Stimulated activated CD8-positive, alpha-beta memory T cell treated with anti-CD3 and anti-CD28 coated beads, Interleukin-15, amount 100 ng/mL, for 1 hour (primary cell): Measurements from ENCODE around the gene NFATC2.
"Not testable (repeated sequence)": the region's sequence is repeated elsewhere in the genome, so short reads cannot be mapped to it uniquely, and the experiment has no call there.

Experiments used
- DNase-seq: peaks from one replicate; pipeline ENCODE4 v3.0.0-alpha.2; 2020; ENCODE audit warnings: low read depth

The NFATC2 gene

DNA sequence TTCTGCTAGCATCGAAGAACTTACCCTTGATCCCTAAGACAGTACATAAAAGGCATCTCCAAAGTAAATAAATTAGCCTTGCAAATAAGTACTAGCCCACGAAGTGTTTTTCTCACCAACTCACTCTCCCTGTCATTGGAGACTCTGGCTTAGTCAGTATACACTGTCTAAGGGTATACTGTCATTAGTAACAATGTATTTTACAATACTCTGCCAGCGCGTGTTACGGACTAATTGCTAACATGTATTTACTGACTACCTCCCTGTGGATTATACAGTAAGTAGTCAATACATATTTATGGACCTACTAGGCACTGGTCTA, 72.1 kb downstream of the NFATC2 start:
- no peak for DNase-seq

DNA sequence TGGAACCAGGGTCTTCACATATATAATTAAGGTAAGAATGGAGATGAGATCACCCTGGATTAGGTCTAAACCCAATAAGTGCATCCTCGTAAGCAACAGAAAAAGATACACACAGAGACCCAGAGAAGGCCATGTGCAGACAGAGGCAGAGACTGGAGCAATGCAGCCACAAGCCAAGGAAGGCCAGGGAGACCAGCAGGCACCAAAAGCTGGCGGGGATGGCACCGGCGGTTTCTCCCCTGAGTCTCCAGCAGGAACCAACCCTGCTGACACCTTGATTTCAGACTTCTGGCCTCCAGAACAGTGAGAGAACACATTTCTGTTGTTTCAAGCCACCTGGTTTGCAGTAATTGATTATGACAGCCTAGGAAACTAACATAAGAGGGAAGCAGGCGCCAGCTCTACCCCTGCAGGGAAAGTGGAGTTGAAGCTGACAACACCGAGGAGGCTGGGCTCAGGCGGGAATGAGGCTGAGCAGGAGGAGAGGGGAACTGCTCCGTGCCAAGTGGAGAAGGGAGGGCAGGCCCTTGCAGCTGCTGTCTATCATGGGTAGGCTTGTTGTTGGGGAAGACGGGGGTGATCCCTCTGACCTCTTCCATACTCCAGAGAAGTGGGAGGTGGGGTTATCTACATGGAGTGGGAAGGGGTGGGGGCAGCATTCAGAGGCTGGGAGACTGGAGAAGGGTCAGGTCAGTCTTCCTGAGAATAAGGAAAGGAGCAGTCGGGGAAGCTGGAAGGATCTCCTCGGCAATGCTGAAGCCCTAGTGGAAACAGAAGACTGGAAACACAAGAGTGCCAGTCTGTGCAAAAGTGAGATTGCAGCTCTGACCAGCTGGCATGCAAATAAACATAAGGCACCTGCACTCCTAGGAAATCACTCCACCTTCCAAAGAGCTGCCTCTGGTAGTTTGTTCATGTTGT, 72.7 kb downstream of the NFATC2 start:
- no peak for DNase-seq

DNA sequence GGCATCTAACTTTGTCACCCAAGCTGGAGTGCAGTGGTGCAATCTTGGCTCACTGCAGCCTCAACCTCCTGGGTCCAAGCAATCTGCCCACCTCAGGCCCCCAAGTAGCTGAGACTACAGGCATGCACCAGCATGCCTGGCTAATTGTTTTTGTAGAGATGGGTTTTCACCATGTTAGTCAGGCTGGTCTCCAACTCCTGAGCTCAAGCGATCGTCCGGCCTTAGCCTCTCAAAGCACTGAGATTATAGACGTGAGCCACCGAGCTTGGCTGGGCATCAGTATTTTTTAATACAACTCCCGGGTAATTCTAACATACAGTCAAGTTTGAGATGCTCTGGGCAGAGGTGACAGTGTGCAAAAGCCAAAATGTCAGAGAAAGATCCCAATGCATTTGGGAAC, 73.5 kb downstream of the NFATC2 start:
- DNase-seq: no peak

DNA sequence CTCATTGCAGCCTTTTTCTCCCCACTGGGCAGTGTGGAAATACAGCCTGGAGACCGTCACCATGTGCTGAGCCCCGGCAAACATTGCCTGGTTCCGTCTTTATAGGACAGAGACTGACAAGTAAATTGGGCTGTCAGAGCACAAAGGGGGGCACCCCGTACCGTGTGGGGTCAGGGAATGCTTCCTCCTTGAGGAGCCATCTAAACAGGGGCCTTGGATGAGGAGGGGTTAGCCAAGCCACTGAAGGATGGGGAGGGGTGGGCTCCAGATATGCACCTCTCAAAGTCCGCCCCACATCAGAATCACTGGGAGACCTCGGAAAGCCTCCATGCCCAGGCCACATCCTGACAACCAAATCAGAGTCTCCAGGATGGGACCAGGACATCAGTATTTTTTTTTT, 73.9 kb downstream of the NFATC2 start:
- DNase-seq: no peak

DNA sequence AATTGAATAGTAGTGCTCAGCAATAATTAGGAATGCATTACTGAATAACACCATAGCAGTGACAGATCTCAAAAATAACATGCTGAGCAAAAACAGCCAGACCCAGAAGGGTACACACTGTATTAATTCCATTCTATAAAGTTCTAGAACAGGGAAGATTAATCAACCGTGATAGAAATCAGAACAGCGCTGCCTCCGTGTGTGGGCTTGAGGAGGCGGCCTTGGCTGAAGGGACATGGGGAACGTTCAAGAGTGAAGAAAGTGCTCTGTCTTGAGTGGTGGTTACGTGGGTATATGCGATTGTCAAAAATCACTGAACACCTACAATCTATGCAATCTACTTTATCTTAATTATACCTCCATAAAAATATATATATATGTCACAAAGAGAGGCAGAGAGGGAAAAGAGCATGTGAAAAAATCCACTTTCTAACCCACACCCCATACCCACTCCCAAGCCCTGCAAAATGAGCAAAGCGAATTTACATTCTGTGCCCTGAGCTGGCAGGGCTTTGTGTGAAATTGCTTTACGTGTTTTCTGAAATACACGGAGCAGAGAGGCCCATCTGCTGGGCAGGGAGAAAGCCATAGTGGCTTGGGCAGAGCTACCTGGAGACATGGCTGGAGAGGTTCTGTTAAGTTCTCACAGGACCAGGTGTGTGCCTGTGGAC, 74.4 kb downstream of the NFATC2 start:
- DNase-seq: no peak

DNA sequence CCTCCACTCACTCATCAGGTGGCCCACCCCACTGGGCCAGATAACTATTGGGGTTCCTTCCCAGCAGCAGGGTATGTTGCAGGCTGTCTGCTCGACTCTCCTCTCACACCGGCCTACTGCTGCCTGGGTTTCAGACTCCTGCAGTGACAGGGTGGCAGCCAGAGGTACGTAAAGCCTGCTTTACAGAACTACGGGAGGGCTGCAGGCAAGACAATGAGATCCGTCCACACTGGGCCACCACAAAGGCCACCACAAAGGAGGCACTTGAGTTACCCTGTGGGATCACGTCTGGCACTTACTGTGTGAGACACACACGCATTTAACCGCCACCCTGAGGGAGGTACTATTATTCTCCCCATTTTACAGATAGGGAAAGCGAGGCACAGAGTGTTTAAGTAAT, 78.5 kb downstream of the NFATC2 start:
- DNase-seq: no peak

DNA sequence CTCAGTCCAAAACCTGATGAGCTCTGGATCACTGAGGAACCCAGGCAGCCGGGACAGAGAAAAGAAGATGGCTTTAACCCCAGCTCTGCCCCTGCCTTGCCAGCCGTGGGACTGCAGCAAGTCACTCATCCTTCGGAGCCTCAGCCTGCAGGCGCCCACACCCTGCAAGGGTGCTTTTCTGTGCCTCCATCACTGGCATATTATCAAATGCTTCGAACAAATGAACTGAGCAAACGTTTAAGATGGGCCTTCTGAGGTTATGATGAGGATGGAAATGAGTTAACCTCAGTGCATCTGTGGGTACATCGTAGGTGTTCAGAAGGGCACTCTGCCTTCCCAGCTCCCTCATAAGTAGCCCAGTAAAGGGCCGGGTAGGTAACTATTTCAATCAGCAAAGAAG, 79.0 kb downstream of the NFATC2 start:
- no peak for DNase-seq

DNA sequence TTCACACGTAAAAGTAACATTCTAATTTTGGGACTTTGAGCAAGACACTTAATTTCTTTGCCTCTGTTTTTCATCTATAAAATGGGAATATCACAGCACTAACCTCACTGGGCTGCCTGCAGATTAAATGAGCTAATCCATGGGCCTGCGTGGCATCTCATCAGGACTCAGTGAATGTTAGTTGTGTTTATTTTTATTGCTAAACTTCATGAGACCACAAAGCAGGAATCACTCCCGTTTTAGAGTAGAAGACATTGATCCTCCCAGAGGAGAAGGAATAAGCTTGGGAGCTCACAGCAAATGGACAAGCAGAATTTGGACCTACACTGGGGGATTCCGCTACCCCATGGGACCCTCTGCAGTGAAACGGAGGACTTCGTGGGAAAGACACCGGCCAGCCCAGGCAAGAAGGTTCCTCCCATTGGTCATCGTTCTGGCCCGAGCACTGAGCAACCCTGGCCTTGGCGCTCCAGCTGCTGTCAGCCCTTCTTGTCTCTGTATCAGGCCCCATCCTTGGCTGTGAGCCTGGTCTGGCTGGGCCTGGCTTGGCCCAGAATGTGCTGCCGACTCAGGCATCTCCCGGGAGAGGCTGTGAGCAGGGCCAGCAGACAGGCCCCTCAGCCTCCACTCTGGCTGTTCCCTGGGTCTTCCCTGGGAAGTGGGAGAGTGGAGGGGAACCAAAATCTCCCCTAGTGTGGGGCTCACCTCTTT, 79.8 kb downstream of the NFATC2 start:
- DNase-seq: no peak

DNA sequence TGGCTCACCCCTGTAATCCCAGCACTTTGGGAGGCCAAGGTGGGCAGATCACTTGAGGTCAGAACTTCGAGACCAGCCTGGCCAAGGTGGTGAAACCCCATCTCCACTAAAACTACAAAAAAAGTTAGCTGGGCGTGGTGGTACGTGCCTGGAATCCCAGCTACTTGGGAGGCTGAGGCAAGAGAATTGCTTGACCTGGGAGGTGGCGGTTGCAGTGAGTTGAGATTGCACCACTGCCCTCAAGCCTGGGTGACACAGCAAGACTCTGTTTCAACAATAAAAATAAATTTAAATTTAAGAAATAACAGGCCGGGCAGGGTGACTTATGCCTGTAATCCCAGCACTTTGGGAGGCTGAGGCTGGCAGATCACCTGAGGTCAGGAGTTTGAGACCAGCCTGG, 80.7 kb downstream of the NFATC2 start:
- DNase-seq: not testable (repeated sequence)

DNA sequence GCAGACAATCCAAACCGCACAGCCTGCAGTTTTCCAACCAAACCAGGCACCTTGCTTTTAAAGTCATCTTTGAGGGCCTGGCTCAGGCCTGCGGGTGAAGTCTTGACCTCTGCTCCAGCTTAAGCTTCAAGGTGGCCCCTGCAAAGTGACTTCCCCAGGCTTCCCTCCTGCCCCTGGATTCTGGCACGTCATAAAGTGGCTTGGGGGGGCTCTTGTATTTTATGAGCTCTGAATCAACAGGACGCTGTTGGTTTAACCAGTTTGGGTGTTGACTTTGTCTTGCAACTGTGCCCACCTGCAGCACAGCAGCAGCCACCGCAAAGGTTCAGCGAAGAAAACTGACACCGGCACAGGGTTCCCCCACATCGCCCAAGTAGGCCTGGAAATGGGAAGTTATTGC, 81.2 kb downstream of the NFATC2 start:
- DNase-seq: no peak

DNA sequence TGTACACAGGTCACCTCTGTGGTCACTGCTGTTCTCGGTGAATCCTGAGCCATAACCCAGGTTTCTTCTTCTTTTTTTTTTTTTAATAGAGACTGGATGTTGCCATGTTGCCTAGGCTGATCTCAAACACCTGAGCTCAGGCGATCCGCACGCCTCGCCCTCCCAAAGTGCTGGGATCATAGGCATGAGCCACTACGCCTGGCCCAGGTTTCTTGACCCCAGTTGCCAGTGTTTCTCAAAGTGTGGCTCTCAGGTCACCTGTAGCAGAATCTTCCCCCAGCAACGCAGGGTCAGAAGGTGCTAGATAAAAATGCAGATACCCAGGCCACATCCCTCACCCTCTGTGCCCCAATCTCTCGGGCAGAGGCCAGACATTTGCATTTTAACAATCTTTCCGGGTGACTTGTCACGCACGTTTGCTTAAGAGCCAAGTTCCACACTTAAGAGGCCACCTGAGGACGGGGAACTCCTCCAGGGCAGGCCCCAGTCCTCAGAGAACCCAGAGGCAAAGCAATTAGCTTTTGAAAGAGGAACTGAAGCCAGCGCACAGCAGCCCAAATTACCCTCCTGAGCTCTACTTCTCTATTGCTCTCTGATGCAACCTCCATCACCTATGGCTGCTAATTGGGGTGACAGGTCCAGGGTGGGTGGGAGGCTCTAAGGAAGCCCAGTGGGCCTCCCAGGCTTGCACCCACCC, 81.8 kb downstream of the NFATC2 start:
- no peak for DNase-seq

DNA sequence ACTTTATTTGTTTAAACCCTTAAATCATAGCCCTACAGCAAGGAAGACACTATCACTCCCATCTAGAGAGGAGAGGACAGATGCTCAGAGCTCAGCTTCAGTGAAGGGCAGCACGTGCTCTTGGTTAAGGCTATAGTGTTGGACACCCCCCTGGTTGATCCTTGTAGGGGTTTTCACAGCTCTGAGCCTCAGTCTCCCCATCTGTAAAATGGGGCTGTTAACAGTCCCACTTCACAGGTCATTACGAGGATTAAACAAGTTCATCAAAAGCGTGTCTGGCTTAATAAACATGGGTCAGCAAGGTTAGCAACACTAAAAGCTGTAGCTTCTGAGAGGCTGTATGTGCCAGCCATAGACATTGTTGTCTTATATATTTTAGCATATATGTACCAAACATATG, 82.4 kb downstream of the NFATC2 start:
- DNase-seq: no peak

DNA sequence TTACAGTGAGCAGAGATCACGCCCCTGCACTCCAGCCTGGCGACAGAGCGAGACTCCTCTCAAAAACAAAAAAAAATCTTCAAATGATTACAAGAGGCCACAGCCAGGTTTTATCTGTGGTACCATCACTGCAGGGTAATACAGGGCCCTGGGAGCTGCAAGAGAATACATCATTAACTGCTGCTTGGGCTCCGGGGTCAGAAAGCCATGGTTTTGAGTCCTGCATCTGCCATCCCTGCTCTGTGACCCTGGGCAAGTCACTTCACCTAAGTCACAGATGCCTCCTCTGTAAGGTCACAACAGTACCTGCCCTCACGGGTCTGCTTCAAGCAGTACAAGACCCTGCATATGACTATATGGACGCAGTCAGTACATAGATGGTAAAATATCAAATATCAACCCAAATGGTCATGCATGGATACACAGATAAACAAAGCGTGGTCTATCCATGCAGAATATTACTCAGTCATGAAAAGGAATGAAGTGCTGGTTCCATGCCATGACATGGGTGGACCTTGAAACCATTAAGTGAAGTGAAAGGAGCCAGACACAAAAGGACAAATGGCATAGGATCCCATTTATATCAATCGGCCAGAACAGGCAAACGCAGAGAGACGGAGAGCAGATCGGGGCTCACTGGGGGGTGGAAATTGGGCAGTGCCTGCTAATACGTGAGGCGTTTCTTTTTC, 83.6 kb downstream of the NFATC2 start:
- DNase-seq: no peak

DNA sequence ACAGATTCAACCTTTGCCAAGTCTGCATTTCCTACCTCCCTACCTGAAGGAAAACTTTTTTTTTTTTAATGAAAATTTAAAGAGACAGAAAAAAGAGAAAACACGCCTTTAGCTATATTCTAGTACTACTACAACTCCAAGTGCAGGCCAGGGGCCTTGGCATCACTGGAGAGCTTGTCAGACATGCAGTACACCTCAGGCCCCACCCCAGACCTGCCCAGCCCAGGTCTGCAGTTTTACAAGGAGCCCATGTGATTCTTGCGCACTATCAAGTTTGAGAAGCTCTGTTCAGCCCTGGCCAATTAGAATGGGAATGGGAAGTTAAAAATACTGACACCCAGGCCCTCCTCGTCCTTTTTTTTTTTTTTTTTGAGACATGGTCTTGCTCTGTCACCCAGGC, 85.0 kb downstream of the NFATC2 start:
- DNase-seq: no peak

DNA sequence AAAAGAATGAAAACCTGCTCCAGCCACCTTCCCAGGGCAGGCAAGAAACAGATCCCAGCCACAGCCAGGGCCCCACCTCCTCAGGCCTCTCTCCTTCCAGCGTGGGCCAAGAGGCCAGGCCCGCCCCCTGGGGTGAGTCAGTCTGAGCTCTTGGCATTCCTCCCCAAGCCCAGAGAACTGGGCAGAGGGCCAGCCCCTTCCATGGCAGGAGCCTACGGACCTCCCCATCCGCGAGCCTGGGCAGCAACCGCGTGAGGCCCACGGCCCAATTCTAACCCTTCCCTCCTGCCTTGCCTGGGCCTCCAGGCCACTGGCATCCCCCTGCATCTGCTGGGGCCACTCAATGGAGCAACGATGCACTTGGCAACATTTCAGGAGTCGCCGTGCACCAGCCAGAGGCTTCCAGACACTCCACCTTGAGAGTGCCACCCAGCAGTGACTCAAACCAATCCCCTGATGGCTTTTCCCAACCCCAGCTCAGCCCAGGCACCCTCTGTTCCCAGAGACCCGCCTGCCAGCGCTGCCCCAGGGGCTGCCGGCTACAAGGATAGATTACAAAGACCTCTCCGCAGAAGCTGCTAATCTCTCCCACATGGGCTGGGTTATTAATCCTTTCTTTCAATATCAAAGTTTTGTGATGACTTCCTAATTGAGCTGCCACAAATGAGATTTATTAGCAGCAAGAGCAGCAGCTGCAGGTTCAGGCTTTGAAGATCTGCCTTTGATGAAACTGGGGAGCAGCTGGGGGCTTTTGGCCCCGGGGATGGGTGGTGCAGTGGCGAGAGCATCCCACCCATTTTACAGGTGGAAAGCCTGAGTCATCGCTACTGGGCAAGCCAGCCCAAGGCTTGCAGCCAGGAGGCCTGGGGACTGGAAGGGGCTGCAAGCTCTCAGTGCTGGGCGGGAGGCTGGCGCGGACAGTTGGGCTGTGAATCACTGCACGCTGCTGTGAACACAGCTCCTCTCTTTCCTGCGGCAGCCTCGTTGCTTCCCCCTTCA, 85.7 kb downstream of the NFATC2 start:
- no peak for DNase-seq

DNA sequence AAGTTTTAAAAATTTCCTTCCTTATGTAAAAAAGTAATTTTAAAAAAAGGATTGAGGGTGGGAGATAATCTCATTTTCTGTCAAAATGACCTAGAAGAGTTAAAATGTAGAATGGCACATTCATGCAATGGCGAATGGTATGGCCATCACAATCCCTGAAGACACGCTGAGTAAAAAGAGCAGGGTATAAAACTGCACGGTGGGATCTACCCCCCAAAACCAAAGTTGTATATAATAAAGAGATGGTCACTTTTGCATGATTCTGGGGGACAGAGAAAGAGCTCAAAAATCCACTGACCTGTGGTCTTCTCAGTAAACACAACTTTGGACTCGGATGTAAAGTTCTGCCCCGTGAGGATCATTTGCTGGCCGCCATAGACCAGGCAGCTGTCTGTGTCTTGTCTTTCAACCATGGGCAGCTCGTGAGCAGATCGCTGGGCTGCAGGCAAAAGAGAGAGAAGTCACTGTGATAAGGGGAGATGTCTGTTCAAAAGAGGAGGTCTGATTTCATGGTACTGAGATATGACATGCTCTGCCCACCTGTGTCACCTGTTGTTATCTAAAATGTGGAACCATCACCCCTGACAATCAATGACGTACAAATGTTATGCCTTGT, 88.2 kb downstream of the NFATC2 start:
- DNase-seq: no peak

DNA sequence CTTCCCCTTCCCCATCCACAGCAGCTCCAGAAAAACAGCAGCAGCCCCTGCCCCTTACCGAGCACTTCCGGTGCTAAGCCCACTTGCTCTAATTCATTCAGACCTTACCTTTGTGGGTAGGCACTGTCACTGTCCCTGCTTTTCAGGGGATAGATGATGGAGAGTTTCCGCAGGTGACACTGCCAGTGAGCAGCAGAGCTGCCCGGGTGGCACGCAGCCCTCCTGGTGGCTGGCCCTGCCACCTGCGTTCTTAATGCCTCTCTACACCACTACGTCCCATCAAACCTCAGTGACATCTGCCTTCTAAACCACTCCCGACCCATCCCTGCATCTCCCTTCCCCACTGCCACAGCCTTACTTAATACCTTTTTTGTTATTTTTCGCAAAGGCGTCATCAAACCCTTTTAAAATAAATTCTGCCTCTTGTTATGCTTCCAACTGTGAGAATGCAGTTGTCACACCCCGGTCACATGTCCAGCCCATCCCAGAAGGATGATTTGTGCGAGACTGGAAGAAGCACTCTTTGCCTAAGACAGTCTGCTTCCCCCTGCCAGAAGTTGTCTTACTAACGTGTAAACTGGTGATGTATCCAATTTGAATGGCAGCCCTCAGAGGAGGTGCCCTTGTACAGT, 89.7 kb downstream of the NFATC2 start:
- DNase-seq: no peak

DNA sequence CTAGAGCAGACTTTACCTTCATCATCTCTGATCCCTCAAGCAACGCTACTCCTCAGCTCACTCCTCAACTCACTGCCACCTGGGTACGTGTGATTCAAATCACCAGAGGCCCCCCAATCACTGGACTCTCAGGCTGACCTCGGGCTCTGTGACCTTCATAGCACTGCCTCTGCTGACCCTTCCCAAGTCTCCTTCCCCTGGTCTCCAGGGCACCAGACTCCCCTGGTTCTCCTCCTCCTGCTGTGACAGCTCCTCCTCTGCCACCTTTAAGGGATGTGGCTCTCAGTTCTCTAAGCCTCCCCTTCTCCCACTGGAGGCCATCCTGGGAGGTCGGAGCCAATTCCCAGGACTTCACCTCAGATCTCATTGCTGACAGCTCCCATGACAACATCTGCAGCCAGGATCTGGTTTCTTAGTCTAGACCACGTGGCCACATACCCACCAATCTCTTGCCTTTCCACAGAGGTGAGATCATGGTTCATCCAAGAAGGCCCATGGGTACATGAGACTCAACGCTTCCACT, 90.4 kb downstream of the NFATC2 start:
- no peak for DNase-seq

DNA sequence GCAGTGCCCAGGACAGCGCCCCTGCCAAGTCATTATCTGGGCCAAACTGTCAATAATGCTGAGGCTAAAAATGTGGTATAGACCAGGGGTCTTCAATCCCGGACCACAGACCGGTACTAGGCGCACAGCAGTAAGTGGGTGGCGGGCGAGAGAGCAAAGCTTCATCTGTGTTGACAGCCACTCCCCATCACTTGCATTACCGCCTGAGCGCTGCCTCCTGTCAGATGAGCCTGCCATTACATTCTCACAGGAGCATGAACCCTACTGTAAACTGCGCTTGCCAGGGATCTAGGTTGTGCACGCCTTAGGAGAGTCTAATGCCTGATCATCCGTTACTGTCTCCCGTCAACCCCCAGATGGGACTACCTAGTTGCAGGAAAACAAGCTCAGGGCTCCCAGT, 91.0 kb downstream of the NFATC2 start:
- DNase-seq: no peak
